Epidermal melanocyte (primary cell): ENCODE results near the gene NCS1.

Experiments
- DNase-seq: peaks from one replicate; pipeline ENCODE4 v3.0.0; 2011; ENCODE audit warnings: low spot score; ENCODE audit not compliant: insufficient read length

NCS1 gene

DNA sequence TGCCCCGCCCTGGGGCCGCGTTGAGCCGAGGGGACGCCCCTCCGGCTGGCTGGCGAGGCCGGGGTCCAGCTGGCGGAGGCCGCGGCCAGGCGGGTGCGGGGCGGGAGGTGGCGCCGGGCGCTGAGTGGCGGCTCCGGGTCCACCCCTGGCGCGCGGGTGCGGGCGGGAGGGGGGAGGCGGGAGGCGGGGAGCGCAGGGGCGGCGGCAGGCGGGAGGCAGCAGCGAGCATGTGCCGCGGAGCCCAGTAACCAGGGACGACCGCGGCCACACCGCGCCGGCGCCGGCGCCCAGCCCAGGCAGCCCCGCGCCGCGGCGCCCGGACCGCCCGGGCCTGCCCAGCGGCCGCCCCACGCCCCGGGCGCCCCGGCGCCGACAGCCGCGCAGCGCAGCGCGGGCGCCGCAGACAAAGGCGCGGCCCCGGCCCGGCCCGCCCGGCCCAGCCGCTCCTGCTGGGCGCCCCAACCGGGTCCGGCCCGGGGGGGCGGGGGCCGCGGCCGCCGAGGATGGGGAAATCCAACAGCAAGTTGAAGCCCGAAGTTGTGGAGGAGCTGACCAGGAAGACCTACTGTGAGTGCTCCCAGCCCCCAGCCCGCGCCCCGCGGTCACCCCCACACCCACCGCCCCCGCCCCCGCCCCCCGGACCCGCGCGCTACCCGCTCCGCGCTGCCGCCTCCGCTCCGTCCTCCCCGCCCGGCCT lies at the start of gene NCS1:
NCS1 (plus strand) TSS at position 244 of the 697 bp plus-strand sequence; CDS start at position 504, 260 bp downstream.
- peak; percentile 95 for DNase-seq

- no peak for DNase-seq
Measured at GRCh38 chr9:130122456-130122855, 49.7 kb upstream of the NCS1 start.

DNA sequence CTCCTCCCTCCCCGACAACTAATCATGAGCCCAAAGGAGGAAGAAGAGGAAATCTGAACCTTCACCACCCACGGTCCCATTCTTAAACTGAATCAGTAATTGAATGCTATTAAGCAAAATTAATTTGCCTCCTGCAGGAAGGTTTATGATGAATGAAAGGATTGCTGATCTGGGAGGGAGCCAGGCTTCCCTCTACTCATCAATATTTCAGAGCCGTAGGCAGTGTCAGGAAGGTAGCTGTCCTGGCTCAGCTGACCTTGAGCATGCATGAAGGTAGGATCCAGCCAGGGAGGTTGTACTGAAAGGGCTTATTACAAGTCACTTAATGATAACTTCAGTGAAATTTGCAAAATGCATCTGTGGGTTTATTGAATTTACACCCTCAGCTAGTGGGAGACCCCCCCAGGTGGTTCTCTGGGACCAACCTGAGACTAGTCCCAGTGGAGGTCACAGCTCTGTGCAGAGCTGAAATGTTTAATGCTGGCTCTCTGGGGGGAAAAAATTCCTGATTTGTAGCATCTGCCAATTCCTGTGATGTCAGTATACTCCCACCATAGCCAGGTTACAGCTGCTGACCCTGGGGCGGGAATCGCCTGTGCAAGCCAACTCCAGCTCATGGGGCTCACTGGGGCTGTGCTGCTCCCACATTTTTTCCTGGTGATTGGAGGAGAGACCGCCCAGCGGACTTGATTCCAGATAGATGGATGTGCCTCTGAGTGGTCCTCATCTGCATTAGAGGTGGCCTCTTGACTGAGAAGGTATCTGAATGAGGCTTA lies 47.9 kb upstream of the NCS1 start:
- DNase-seq = no peak

DNA sequence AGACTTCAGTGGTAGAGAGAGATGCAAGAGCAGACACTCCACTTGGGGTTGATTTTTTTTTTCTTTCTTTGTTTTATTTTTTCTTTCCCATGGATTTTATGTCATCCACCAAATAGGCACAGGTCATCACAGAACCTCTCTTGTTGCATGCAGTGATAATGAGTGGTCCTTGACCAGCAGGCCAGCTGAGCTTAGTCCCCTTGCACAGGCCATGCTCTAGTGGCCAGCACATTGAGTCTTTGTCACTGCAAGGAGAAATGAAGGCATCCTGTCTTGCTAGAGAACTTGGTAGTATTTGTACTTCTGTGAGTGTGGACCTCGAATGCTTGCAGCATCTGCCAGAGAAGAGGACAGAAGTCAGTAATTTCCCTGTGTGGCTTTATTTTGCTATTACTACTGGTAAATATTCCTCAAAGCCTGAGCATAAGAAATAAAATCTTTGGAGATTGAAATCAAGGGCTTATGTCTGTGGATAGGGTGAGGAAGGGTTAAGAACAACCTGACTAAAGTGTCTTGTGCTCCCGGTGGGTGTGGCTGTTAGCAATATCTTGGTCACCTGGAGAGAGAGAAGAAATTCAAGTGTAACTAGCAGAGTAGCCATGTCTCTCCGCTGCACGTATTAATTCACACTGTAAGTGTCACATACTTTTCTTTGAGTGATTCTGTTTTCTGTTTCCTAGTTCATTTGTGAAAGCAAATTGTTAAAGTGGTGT lies 45.3 kb upstream of the NCS1 start:
- DNase-seq = no peak

- DNase-seq = no peak
Measured at GRCh38 chr9:130128251-130128650, 44.0 kb upstream of the NCS1 start.

- peak; percentile 66 for DNase-seq
Measured at GRCh38 chr9:130128733-130129431, 43.3 kb upstream of the NCS1 start.

DNA sequence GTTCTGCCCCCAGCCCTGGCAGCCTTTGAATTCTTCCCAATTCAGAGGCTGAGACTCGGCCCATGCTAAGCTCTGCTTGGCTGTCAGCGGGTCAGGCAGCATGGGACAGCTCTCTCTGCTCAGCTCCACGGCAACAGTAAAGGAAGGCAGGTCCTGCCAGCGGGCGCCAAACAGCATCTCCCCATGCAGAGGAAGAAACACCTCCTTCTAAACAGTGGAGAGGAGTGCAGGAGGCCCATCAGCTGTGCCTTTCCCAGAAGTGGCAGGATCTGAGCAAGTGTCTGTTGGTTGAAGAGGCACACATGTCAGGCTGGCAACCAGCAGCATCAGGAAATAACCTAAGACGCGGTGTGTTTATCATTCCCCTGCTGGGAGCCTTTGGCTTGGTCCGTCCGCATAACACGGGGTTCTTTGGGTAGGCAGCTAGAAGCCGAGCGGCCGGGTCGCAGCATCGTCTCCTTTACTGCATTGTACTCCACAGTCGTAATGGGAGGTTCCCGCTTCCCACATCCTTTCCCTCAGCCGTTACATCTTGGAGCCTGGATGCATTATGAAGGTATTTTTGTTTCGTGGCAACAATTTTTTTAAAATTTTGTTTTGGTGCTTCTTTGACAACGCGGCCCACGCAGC lies 42.7 kb upstream of the NCS1 start:
- DNase-seq = no peak

DNA sequence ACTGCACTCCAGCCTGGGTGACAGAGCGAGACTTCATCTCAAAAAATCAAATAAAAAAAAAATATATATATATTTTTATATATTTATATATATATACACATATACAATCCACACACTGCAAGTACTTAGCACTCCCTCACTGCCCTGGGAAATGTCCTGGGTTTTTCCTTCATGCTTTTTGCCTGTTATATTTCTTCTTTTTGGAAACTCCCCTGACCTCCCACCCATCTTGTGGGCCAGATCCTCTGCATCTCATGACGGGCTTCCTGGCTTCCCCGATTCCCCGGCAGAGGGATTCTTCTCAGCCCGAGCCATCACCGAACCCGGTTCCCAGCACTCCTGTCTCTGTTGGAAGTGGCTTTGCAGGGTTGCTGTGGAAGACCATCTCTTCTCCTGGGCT lies 39.5 kb upstream of the NCS1 start:
- DNase-seq = no peak

- DNase-seq = no peak
Measured at GRCh38 chr9:130137081-130137640, 35.0 kb upstream of the NCS1 start.

DNA sequence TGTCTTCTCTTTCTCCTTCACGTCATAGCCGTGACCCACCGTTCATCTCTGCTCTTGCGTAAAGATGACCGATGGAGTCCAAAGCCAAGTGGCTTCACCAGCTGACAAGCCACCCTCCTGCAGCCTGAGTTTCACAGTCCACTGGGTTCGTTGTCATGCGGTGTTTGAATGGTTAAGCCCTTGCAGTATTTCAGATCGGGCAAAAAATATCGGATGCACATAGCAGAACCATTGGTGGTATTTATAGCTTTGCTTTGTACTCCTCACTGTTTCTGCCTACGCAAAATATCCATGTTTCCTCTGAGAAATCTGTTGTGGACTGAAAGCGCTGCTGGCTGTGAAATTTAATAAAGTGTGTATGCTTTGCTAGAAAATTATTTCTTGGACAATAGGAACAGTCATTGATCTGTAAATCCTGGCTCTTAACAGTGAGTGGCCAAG lies 34.5 kb upstream of the NCS1 start:
- no peak for DNase-seq

DNA sequence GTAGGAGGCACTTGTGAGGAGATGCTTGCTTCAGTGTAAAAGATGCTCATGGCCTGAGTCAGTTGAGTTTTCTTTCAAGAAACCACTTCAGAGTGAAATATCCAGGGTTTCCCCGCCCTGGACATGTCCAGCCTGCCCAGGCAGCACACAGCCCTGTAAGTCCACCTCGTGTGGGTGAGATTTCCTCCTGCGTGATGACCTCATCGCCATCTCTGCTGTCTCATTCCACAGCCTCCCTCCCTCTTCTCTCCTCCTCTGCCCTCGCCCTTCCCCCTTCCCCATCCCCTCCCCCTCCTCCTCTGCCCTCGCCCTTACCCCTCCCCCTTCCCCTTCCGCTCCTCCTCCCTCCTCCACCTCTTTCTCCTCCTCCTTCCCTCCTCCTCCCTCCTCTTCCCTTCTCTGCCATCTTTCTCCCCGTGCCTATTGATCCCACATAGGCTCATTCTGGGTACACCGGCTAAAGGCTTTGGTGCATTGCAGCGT lies 34.0 kb upstream of the NCS1 start:
- no peak for DNase-seq

DNA sequence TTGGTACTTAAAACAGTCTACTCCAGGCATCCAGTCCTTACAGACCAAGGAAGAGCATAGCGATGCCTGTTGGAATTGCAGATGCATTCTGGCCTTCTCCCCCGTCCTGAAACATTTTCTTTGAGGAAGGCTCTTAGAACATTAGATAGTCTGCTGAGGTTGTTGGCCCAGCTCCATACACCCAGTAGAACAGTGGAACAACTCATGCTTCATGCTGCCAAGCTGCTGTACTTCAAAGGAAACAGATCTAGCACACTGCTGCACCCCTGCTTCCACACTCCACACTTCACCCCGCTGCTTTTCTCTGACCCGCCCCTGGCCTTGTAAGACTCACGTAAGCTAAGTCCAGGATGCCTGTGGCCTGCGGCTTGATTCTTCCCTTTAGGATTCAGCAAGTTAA lies 33.4 kb upstream of the NCS1 start:
- peak; percentile 83 for DNase-seq

DNA sequence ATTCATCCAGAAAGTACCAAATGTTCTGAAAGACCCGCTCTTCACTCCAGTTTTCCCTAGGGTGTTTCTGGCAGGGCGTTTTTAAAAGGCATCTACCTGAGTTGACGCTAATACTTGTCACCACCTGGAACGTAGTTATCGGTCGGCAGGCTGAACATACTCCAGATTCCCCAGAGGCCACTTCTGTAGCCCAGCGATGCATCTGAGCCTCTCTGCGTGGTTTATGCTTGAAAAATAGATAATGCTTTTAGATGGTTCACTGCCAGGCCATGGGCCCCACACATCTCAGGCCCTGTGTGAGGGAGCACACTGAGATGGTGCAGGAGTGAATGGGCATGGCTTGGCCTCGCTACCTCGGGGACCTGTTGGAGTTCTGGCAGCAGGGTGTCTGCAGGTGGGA lies 33.0 kb upstream of the NCS1 start:
- no peak for DNase-seq

DNA sequence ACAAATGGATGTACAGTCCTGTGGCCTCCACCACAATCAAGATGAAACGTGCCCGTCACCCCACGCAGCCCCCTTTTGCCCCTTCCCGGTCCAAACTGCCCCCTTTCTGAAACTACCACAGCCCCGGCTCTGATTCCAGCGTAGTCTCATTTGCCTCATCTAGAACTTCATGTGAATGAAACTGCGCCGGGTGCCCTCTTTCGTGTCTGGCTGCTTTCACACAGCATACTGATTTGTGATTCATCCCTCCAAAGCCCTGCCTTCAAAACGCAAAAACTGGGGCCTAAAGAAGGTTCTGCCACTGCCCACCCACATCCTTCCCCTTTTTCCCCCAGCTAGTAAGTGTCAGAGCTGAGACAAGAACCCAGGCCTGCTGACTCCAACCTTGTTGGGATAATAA lies 31.5 kb upstream of the NCS1 start:
- DNase-seq = no peak

DNA sequence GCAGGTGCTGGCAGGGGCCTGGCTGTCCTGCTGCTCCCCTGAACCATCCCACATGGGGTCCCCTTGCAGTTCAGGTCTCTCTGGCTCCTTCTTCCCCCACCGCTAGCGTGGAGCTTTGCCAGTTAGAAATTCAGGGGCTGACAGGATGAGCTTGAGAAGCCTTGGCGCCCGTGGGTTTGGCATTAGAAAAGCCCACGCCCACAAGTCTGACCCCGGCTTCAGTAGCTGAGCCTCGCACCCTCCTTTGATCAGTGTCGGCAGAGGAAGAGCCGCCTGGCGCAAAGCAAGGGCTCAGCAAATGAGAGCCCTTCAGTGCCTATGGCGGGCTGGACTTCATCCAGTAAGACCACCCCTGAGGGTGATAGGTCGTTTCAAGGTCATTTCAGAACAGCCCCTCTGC lies 30.1 kb upstream of the NCS1 start:
- no peak for DNase-seq

GRCh38 chr9:130142641-130143040 lies 29.6 kb upstream of the NCS1 start:
- DNase-seq = no peak

GRCh38 chr9:130143279-130143893 lies 28.8 kb upstream of the NCS1 start:
- DNase-seq = no peak

DNA sequence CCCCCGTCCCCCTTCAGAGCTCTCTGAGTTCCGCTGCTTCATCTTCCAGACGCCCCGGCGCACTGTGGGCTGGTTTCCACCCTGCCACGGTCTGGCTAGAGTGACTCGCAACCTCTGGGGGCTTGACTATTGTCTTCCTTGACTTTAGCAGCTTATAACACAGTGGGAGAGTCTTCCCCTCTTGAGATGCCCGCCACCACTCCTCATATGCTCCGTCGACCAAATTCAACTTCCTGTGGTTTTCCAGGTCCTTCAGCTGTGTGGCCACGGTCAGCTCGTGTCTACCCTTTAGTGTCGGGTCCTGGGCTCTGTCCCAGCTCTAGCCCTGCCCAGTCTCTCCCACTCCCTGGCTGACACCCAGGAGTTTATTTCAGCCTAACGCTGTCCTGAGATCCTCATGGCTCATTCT lies 28.2 kb upstream of the NCS1 start:
- no peak for DNase-seq

- no peak for DNase-seq
Measured at GRCh38 chr9:130144703-130145102, 27.5 kb upstream of the NCS1 start.

GRCh38 chr9:130145658-130146057 lies 26.5 kb upstream of the NCS1 start:
- DNase-seq = no peak
